Ishikawa (cell line): Measurements from ENCODE around the gene HBM.
A peak's percentile ranks its signal among the peaks of the same experiment; 100 is the strongest.

Experiments
- CEBPB ChIP-seq: IDR thresholded peaks from 2 replicates; pipeline ENCODE4 v1.6.1; 2012
- CREB1 ChIP-seq: IDR thresholded peaks from 2 replicates; pipeline ENCODE4 v1.6.1; 2012; ENCODE audit warnings: low read depth
- EGR1 ChIP-seq: IDR thresholded peaks from 2 replicates; pipeline ENCODE4 v1.6.1; 2012
- EP300 ChIP-seq: IDR thresholded peaks from 2 replicates; pipeline ENCODE4 v1.6.1; 2012; ENCODE audit warnings: borderline replicate concordance
- FOXM1 ChIP-seq: IDR thresholded peaks from 2 replicates; pipeline ENCODE4 v1.6.1; 2012; ENCODE audit warnings: low read depth, borderline replicate concordance
- NFIC ChIP-seq: IDR thresholded peaks from 2 replicates; pipeline ENCODE4 v1.6.1; 2012
- RAD21 ChIP-seq: IDR thresholded peaks from 2 replicates; pipeline ENCODE4 v1.6.1; 2012; ENCODE audit warnings: low read depth
- REST ChIP-seq: IDR thresholded peaks from 2 replicates; pipeline ENCODE4 v1.6.1; 2012; ENCODE audit warnings: low read depth, mild to moderate bottlenecking
- TAF1 ChIP-seq: IDR thresholded peaks from 2 replicates; pipeline ENCODE4 v1.6.1; 2012; ENCODE audit warnings: low read depth, mild to moderate bottlenecking
- TCF12 ChIP-seq: IDR thresholded peaks from 2 replicates; pipeline ENCODE4 v1.6.1; 2012; ENCODE audit warnings: low read depth
- TEAD4 ChIP-seq: IDR thresholded peaks from 2 replicates; pipeline ENCODE4 v1.6.1; 2012
- USF1 ChIP-seq: IDR thresholded peaks from 2 replicates; pipeline ENCODE4 v1.6.1; 2012
- YY1 ChIP-seq: IDR thresholded peaks from 2 replicates; pipeline ENCODE4 v1.6.1; 2012; ENCODE audit warnings: low read depth
- ZBTB7A ChIP-seq: IDR thresholded peaks from 2 replicates; pipeline ENCODE4 v1.6.1; 2012; ENCODE audit warnings: low read depth
- TF ChIP-seq, protein P1 (sequence below): IDR thresholded peaks from 2 replicates; pipeline ENCODE4 v1.6.1; 2012

The HBM gene

DNA sequence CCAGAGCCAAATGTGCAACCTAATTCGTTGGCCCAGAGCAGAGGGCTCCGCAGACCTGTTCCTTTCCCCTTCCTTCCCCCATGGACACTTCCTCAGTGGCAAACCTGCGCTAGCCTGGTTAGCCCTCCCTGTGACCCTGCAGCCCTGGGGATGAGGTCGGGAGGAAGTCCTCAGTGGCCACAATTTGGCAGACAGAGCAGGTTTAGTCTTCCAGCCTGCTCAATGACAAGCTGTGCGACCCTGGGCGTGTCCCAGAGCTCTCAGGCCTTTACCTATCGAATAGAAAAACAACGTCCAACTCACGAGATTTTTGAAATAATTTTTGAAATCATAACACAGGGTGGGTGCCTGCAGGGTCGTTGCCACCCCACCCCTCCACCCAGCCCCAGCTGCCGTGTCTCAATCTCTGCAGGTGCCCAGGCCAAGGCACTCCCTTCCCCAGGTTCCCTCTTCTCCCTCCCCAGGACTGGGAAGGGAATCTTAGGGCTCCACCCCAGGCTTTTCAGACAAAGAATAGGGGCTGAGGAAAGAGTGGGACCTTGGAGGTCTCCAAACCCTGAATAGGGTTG lies 1.4 kb downstream of the HBM start:
- TF ChIP-seq CREB1 (no peak), TCF12 (no peak), RAD21 (no peak), USF1 (no peak), TAF1 (no peak), TEAD4 (no peak), EP300 (no peak), YY1 (no peak), NFIC (no peak), CEBPB (no peak), ZBTB7A (no peak), REST (no peak), FOXM1 (no peak), EGR1 (no peak)
- TF ChIP-seq, protein P1, sequence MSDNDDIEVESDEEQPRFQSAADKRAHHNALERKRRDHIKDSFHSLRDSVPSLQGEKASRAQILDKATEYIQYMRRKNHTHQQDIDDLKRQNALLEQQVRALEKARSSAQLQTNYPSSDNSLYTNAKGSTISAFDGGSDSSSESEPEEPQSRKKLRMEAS = no peak

DNA sequence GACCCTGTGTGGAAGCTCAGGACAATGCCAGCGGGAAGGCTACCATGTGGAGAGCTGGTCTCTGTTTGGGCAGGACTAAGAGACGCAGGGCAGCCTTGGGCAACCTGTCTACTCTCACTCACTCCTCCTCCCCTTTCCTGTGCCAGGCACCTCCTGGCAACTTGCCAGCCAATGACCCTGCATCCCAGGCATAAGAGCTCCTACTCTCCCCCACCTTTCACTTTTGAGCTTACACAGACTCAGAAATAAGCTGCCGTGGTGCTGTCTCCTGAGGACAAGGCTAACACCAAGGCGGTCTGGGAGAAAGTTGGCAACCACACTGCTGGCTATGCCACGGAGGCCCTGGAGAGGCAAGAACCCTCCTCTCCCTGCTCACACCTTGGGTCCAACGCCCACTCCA lies 2.6 kb downstream of the HBM start:
- no peak for TF ChIP-seq CREB1
- peak; percentile 55 for TF ChIP-seq NFIC
- TF ChIP-seq, protein P1 = no peak

DNA sequence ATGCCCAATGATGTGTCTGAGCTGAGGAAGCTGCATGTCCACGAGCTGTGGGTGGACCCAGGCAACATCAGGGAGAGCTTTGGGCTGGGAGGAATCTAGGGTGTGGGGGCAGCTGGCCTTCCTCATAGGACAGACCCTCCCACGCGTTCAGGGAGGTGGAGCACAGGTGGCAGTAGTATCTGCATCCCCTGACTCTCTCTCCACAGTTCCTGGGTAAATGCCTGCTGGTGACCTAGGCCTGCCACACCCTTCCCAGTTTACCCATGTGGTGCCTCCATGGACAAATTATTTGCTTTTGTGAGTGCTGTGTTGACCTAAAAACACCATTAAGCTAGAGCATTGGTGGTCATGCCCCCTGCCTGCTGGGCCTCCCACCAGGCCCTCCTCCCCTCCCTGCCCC lies 3.2 kb downstream of the HBM start:
- TF ChIP-seq, protein P1 = no peak
- TF ChIP-seq YY1 (no peak), TCF12 (no peak), EP300 (no peak), TEAD4 (no peak), CREB1 (no peak), NFIC (no peak), RAD21 (no peak), ZBTB7A (no peak)

DNA sequence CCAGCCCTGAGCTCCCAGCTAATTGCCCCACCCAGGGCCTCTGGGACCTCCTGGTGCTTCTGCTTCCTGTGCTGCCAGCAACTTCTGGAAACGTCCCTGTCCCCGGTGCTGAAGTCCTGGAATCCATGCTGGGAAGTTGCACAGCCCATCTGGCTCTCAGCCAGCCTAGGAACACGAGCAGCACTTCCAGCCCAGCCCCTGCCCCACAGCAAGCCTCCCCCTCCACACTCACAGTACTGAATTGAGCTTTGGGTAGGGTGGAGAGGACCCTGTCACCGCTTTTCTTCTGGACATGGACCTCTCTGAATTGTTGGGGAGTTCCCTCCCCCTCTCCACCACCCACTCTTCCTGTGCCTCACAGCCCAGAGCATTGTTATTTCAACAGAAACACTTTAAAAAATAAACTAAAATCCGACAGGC lies 4.3 kb downstream of the HBM start:
- TF ChIP-seq NFIC (peak; percentile 90), RAD21 (peak; percentile 10; the same call in 1 of the 2 replicates), REST (peak; percentile 82), TCF12 (peak; percentile 61; the same call in 1 of the 2 replicates), CEBPB (0 out of 2 replicates have a peak, but pooled peaks have one; percentile 40), TEAD4 (peak; percentile 52; the same call in 1 of the 2 replicates)
- TF ChIP-seq, protein P1 = peak; percentile 51; the same call in 1 of the 2 replicates

- TF ChIP-seq RAD21 (no peak), REST (no peak), USF1 (no peak), ZBTB7A (no peak), TAF1 (no peak), EP300 (no peak), TCF12 (no peak), YY1 (no peak), CEBPB (no peak), CREB1 (no peak), EGR1 (no peak), NFIC (no peak), TEAD4 (no peak)
- TF ChIP-seq, protein P1 = no peak
These were observed 5.0 kb downstream of the HBM start for GRCh38 chr16:170788-171187.
